Measurements from ENCODE around the gene C11orf71.
A peak's percentile ranks its signal among the peaks of the same experiment; 100 is the strongest.

The C11orf71 gene

DNA sequence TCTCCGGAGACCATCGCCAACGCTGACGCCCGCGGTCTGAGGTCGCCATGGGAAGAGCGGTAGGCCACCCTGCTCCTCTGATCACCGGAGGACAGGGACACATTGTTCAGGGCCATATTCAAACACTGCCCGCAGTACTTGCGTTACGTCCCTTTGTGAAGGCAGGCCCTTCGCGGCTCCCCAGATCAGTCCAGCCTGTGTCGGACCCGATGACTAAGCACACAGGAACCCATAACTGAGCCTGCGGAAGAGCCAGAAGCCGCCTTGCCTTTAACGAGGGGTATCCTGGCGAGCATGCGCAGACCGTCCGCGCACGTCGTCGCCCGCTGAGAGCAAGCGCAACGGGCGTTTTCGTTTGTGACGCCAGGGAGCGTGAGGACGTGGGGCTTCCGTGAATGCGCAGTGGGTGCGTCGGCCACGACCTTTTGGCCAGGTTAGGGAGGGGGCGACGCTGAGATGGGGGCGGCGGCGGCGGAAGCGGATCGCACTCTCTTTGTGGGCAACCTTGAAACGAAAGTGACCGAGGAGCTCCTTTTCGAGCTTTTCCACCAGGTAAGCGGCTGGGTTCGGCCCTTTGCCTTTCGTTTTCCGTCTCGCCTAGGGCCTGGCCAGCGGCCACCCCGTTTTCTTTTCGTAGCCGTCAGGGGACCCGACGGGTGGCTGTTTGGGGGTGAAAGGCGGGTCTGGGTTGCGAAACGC lies at the start of gene C11orf71, which contains the start of gene RBM7:
C11orf71 (minus strand) TSS at position 296 of the 699 bp plus-strand sequence; CDS start at position 116, 180 bp downstream.
RBM7 (plus strand) TSS at position 451 of the 699 bp plus-strand sequence; CDS start at position 457, 6 bp downstream.
- DNase-seq (ENCODE audit: low read depth in 4 of 4, low spot score in 1 of 4), result peak; percentile 96

- no peak for DNase-seq (ENCODE audit: low read depth in 4 of 4, low spot score in 1 of 4)
Observed at GRCh38 chr11:114449845-114450244, 49.5 kb upstream of the C11orf71 start.

DNA sequence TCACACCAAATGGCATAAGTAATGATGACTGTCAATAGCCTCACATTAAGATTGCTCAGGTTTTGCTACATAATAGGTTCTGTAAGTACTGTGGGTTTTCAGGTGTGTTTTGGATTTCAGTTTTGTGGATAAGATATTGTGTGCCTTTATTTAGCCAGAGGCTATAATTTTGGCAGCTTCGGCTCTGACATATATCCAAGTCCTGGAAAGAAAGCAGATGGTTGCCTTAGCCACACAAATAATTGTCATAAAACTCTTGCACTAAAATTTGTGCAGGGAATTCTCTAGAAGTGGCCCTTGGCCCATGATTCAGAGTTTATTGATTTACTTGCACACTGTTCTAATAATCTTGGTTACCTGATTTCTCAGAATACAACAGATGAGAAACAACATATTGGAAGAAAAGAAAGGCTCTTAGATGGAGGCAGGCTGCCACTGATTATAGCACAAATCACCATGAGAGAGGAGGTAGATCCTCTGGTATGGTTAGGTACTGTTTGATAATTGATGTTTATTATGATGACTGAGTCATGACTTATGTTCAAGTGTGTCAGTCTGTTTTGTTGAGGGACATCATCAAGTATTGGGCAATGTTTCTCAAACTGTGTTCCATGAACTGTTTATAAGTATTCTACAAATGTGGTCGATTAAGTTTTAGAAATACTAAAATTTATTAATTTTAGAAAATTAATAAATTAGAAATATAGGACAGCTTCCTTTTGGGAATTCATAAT lies 48.6 kb upstream of the C11orf71 start:
- no peak for DNase-seq (ENCODE audit: low read depth in 4 of 4, low spot score in 1 of 4)

DNA sequence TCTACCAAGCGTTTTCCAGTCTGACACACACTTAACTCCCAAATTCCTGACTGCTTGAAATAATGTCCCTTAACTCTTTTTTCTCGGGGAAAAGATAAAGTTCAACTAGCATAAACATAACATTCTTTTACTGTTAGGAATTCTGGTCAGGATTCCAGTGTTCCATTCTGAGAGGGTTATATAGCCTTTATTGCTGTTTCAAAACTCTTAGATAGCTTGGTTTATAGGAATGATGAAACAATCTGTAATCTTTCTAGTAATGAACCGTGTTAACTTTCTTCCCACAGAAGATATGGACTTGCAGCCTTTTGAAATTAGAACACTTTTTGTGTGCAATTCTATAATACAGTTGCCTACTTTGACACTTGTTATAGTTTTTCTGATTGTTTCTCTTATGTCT lies 47.6 kb upstream of the C11orf71 start:
- DNase-seq (ENCODE audit: low read depth in 4 of 4, low spot score in 1 of 4), result no peak

DNA sequence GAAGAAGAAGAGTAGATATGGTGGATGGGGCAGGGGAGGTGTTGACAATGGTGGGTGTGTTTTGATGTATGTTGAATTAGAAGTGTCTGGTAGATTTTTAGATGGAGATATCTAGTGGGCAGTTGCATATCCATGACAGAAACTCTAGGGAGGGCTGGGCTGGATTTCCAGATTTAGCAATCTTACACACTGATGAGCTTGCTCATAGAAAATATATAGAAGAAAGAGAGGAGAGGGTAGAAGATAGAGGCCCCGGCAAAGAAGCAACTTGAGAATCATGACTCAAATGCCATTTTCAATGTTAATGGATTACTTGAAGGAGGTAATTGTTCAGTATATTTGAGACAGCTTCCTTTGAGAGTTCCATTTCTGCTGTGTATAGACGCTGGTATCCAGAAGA lies 47.1 kb upstream of the C11orf71 start:
- DNase-seq (ENCODE audit: low read depth in 4 of 4, low spot score in 1 of 4), result no peak

GRCh38 chr11:114442536-114442935 lies 42.2 kb upstream of the C11orf71 start:
- DNase-seq (ENCODE audit: low read depth in 4 of 4, low spot score in 1 of 4), result no peak

DNA sequence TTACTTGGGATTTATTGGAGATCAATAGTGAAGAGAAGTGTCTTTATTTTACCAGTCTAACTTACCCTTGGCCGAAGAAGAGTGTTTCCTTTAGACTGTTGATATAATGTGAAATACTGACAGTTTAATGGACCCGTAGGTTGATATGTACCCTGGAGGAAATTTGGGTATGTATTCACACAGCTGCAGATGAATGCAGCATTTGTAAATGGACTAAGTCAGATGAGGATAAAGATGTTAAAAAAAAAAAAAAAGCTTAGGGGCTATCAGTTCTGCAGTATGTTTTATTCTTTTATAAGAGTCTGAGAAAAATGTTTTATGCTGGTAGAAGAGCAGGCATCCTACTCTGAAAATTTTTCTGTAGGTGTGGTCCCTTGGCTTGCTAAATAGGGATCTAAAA lies 41.6 kb upstream of the C11orf71 start:
- DNase-seq (ENCODE audit: low read depth in 4 of 4, low spot score in 1 of 4), result no peak

DNA sequence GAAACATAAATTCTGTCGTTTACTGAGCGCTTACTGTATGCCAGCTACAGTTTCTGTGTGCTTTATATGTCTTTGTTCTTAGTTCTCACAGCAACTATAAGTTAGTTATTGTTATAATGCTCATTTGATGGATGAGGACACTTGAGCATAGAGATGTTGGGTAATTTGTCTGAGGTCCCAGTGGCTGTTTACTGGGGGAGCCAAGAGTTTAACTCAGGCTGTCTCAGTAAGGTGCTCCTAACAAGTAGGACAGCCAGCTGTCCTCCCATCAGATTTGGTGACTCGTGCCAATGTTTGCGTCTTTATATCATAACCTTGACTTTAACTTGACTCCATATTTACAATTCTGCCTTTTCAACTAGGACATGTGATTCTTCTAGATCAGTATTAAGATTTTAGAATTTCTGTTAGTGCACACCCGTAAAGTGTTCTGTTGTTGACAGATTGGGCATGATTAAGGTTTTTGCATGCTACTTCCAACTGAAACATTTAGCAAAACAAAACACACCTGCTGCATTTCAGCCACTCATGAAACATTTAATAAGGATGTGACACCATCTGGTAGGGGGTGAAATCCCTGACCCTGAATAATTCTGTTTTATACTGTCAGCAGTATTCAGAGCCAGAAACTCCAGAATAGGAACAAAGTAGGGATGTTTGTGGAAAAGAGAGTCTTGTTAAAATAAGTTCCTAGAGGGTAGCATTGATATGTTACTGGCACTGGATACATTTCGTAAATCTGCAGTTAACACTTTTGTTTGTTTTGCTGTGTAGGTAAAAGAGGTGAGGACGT lies 40.9 kb upstream of the C11orf71 start:
- no peak for DNase-seq (ENCODE audit: low read depth in 4 of 4, low spot score in 1 of 4)

- DNase-seq (ENCODE audit: low read depth in 4 of 4, low spot score in 1 of 4), result no peak
Observed at GRCh38 chr11:114440121-114440860, 40.0 kb upstream of the C11orf71 start.

DNA sequence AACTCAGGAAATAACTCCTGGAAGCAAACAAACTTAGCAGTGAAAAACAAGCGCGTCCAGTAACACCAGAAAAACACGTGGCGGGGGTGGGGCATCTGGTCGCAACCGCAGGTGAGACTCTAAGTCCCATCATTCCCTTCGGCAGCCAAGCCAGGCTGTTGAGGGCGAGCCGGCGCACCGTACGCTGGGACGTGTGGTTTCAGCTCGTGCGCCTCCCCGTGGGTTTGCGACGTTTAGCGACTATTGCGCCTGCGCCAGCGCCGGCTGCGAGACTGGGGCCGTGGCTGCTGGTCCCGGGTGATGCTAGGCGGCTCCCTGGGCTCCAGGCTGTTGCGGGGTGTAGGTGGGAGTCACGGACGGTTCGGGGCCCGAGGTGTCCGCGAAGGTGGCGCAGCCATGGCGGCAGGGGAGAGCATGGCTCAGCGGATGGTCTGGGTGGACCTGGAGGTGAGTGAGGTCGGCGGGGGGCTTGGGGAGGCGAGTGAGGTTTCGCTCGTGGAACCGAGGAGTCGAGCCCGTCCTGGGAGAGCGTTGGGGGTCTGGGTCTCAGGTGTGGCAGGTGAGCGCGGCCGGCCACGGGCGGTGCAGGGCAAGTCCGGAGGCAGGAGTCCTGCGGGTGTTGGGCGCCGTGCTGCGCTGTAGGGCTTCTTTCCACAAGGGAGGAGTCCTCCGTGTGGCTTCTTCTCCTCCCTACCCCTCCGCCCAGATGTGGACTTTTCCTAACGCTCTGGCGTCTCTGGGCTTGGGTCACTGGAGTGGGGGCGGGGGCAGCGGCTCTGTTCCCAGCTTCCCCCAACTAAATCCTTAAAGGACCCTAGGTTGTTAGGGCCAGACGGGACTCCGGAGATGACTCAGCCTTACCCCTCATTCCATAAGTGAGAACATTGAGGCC lies 39.2 kb upstream of the C11orf71 start, which contains the start of gene REXO2:
REXO2 (plus strand) TSS at position 239 of the 892 bp plus-strand sequence; CDS start at position 301, 62 bp downstream.
- DNase-seq (ENCODE audit: low read depth in 4 of 4, low spot score in 1 of 4), result peak; percentile 79 to 91 (median 84)

DNA sequence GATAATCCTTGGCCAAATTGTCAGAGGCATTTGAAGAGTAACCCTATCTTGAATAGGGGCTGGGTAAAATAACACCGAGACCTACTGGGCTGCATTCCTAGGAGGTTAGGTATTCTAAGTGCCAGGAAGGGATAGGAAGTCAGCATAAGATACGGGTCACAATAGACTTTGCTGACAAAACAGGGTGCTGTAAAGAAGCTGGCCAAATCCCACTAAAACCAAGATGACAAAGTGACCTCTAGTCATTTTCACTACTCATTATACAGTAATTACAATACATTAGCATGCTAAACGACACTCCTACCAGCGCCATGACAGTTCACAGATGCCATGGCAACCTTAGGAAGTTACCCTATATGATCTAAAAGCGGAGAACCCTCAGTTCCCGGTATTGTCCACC lies 38.0 kb upstream of the C11orf71 start:
- DNase-seq (ENCODE audit: low read depth in 4 of 4, low spot score in 1 of 4), result no peak

DNA sequence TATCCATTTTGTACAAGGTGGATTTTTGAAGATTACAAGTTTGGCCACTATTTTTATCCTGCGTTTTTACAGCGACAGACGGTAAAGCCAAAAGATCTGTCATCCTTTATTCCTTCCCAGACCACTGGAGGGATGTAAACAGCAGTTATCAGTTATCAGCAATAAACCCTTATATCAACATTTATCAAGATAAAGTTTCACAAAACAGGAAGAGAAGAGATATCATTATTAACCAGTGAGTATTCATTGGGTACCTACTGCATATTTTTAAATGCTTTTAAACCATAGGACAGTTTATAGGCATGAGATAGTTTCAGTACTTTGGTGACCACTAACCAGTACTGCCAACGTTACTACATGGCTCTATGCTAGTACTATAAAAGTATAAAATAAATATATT lies 33.1 kb upstream of the C11orf71 start:
- DNase-seq (ENCODE audit: low read depth in 4 of 4, low spot score in 1 of 4), result no peak

GRCh38 chr11:114432893-114433292 lies 32.6 kb upstream of the C11orf71 start:
- no peak for DNase-seq (ENCODE audit: low read depth in 4 of 4, low spot score in 1 of 4)

- no peak for DNase-seq (ENCODE audit: low read depth in 4 of 4, low spot score in 1 of 4)
Observed at GRCh38 chr11:114430290-114430689, 30.0 kb upstream of the C11orf71 start.

- no peak for DNase-seq (ENCODE audit: low read depth in 4 of 4, low spot score in 1 of 4)
Observed at GRCh38 chr11:114426280-114426679, 26.0 kb upstream of the C11orf71 start.

DNA sequence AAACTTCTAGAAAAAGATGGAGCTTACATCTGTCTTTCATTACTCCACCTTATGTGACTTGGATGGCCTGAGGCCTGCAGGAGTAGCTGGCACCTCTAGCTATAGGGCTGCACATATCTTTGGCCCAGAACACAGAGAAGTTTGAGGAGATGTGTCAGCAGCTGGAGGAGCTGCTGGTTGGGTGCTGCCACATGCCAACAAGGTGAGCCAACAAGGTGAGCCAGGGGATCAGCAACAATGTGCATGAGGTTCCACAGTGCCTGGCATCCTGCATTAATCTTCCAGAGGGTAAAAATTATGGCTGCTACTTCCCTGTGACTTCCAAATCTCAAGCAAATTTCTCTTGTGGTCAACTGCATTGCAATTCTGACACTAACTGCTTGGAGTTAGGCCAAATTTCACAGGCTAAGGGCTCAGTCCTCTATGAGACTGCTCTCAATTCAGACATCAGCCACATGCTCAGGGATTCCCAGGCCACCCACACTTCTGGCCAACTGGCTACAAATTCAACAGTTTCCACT lies 16.2 kb upstream of the C11orf71 start:
- DNase-seq (ENCODE audit: low read depth in 4 of 4, low spot score in 1 of 4), result no peak

DNA sequence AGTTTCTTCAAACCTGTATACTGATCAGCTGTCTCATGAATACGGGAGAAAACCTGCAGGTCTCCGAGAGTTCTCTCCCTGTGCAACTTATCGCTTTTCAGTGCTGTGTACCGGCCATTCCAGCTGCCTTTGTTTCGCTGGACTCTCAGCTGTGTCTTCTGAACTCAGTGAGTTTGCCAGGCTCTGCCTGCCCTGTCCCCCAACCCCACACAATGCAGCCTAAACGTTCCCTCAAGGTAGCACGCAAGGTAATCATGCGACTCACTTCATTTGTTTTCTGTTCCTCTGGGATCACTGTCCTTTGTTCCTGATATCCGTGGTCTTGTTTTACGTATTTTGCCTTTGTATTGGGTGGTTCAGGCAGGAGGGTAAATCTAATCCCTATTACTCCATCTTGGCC lies 13.6 kb upstream of the C11orf71 start:
- no peak for DNase-seq (ENCODE audit: low read depth in 4 of 4, low spot score in 1 of 4)

GRCh38 chr11:114412946-114413345 lies 12.6 kb upstream of the C11orf71 start:
- no peak for DNase-seq (ENCODE audit: low read depth in 4 of 4, low spot score in 1 of 4)

- no peak for DNase-seq (ENCODE audit: low read depth in 4 of 4, low spot score in 1 of 4)
Observed at GRCh38 chr11:114401311-114401710, 1.0 kb upstream of the C11orf71 start.

DNA sequence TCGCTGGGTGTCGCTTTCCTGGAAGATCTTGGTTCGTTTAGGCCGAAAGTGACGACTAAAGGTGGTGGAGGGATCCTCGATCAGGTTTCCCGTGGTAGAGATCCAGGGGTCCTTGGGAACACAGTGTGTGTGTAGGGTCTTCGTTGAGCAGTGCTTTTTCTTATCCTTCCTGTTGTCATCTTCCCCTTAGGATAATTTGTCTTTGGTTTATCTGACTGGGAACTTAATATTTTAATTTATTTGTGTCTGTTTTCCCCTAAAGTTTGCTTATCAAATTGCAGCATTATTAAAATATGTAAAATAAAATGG lies 558 bp upstream of the C11orf71 start:
- DNase-seq (ENCODE audit: low read depth in 4 of 4, low spot score in 1 of 4), result no peak

All from stimulated activated CD4-positive, alpha-beta T cell treated with anti-CD3 and anti-CD28 coated beads, Interleukin-1b, Interleukin-23, amount 100 ng/mL, for 24 hours (primary cell).